HG03097 (cell line): ENCODE results near the gene MIS18A.
"Not testable (repeated sequence)": the region's sequence is repeated elsewhere in the genome, so short reads cannot be mapped to it uniquely, and the experiment has no call there.

Source experiments
- ATAC-seq: cut with Tn5 transposase; IDR thresholded peaks from one replicate; pipeline ENCODE4 v1.9.1; 2021; ENCODE audit not compliant: unreplicated experiment, low FRiP score

The MIS18A gene

GRCh38 chr21:32278518-32279376, at the start of gene MIS18A:
MIS18A (minus strand) TSS chr21:32279049; CDS start chr21:32279014, 35 bp downstream.
- peak; percentile 89 for ATAC-seq

- no peak for ATAC-seq
Measured at GRCh38 chr21:32328595-32328994, 49.7 kb upstream of the MIS18A start.

- no peak for ATAC-seq
Measured at GRCh38 chr21:32325706-32326105, 46.9 kb upstream of the MIS18A start.

GRCh38 chr21:32322676-32323075, 43.8 kb upstream of the MIS18A start:
- no peak for ATAC-seq

GRCh38 chr21:32322103-32322502, 43.3 kb upstream of the MIS18A start:
- ATAC-seq: no peak

GRCh38 chr21:32321480-32321879, 42.6 kb upstream of the MIS18A start:
- ATAC-seq: no peak

- ATAC-seq: no peak
Measured at GRCh38 chr21:32320726-32321125, 41.9 kb upstream of the MIS18A start.

- no peak for ATAC-seq
Measured at GRCh38 chr21:32320059-32320458, 41.2 kb upstream of the MIS18A start.

- no peak for ATAC-seq
Measured at GRCh38 chr21:32319012-32319411, 40.2 kb upstream of the MIS18A start.

- no peak for ATAC-seq
Measured at GRCh38 chr21:32317726-32318125, 38.9 kb upstream of the MIS18A start.

- no peak for ATAC-seq
Measured at GRCh38 chr21:32316361-32317215, 37.7 kb upstream of the MIS18A start.

GRCh38 chr21:32315511-32316281, 36.8 kb upstream of the MIS18A start:
- no peak for ATAC-seq

- ATAC-seq: no peak
Measured at GRCh38 chr21:32314806-32315205, 36.0 kb upstream of the MIS18A start.

GRCh38 chr21:32312976-32313375, 34.1 kb upstream of the MIS18A start:
- ATAC-seq: no peak

GRCh38 chr21:32312326-32312725, 33.5 kb upstream of the MIS18A start:
- no peak for ATAC-seq

- no peak for ATAC-seq
Measured at GRCh38 chr21:32311621-32312020, 32.8 kb upstream of the MIS18A start.

- ATAC-seq: not testable (repeated sequence)
Measured at GRCh38 chr21:32310976-32311375, 32.1 kb upstream of the MIS18A start.

- no peak for ATAC-seq
Measured at GRCh38 chr21:32309906-32310460, 31.1 kb upstream of the MIS18A start.

GRCh38 chr21:32308696-32309095, 29.8 kb upstream of the MIS18A start:
- ATAC-seq: no peak

- ATAC-seq: no peak
Measured at GRCh38 chr21:32307706-32308105, 28.9 kb upstream of the MIS18A start.
